Activated gamma-delta T cell (primary cell): ENCODE data around the gene CIPC.

ENCODE experiments used
- DNase-seq: peaks from one replicate; lab custom pipeline; 2025; lab: John Stamatoyannopoulos, UW

CIPC gene

DNA sequence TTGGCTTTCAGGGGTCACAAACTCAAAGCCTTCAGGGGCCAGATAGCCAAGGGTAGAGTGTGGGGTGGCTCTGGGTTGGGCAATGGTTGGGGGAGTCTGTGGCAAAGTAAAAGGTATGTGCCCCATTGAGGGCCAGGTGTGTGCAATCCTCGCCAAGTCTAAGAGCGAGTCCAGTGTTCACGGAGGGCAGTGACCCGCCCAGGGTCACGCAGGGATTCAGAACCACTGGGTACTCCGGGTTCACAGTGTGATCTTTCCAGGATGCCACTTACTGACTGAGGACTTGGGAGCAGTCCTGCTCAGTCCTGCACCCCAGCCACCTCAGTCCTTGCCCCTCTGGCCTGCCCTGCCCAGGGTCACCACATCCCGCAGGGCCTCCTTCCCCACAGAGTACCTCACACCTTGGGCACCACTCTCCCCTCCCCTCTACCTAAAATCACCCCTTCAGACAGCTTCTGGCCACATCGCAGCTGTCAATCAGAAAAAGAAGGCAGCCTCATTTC, 27.8 kb downstream of the CIPC start:
- DNase-seq, result no peak

DNA sequence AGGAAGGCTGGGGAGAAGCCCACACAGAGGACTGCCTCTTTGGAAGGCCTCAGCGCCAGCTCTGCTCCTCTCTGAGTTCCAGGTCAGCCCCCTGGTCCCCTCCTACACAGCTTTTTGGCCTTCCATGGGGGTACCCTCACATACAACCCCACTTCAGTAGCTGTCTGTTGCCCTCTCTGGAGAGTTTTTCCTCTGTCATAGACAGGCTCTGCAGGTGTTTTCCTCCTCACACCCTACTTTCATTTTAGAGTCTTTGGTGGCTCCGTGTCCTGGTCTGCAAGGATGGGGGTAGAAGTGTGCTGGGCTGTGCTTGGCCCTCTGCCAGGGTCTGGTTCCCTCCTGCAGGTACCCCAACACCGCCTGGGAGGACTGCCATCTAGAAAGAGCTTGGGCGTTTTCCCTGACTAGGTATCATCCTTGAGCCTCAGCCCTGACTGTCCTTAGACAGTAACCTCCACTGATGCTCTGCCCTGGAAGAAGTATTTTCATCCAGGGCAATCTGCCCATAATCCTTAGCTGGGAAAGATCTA, 28.5 kb downstream of the CIPC start:
- no peak for DNase-seq

- no peak for DNase-seq
These were observed 30.4 kb downstream of the CIPC start for GRCh38 chr14:77128414-77128891.

GRCh38 chr14:77130386-77130785, 32.3 kb downstream of the CIPC start:
- DNase-seq, result no peak

- no peak for DNase-seq
These were observed 33.1 kb downstream of the CIPC start for GRCh38 chr14:77131206-77131605.

- DNase-seq, result no peak
These were observed 33.9 kb downstream of the CIPC start for GRCh38 chr14:77131871-77132486.

DNA sequence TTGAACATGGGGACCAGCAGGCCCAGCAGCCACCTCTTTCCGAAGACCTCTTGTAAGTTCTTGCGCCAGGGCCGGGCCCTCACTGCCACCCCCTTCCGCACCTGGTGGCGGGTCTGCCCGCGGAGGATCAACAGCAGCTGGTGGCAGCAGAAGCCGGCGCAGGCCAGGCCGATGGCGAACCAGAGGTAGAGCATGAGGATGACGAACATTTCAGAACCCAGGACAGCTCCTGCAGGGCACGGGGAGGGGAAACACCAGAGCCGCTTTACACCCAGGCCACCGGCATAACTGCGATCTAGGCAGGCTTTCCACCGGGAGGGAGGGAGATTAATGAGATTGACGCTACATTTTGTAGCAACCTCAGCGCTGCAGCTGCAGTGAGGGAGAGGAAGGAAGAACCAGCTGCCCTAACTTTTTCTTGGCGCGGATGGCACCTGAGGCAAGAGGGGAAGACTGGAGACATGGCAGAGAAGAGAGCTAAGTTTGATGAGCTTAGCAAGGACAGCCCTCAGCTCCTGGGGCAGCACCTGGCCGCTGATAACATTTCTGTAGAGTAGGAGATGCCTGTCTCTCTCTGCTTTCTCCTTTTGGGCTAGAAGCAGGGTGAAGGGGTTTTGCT, 35.8 kb downstream of the CIPC start:
- DNase-seq, result no peak

GRCh38 chr14:77139022-77139421, 41.0 kb downstream of the CIPC start:
- no peak for DNase-seq

GRCh38 chr14:77139540-77140358, 41.7 kb downstream of the CIPC start:
- DNase-seq, result no peak

DNA sequence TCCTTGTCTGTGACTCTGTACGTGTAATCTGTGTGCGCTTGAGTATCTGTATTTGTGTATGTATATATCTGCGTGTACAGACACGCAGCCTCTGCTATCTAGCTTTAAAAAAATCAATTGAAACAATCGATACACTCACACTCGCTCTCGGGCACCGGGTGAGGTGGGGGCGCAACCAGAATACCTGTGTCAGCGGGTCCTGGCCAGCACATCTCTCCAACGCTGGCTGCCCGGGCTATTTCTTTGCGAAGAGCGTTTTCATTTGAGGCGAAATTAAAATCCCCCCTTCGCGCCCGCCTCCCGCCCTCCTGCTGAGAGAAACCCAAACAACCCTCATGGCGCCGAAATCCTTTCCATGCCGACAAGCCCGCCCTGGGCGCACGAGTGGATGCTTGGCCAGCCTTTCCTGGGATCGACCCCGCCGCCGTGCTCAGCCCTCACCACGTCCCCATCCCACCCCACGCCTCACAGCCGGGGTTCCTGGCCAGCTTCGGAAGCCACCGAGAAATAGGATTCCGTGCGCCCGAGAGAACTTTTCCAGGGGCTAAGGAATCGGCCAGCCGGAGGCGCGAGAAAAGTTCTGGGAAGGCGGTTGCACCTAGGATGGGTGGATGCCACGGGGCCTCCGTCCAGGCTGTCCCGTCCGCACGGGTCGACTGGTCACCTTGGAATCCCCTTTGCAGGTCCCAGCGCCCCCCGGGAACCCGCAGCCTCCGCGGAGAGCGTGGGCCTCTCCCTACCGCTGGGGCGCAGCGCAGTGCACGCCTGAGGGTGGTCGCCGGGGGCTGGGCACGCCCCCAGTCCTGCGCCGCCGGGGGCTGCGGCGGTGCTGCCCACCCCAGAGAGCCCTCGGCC, 42.5 kb downstream of the CIPC start:
- DNase-seq, result no peak

GRCh38 chr14:77141214-77142004, 43.4 kb downstream of the CIPC start, which contains the start of gene ZDHHC22:
Gene ZDHHC22 (minus strand): TSS chr14:77141791. CDS start chr14:77139738, 2,053 bp downstream.
- DNase-seq, result no peak

- DNase-seq, result no peak
These were observed 44.1 kb downstream of the CIPC start for GRCh38 chr14:77142005-77142800.

- no peak for DNase-seq
These were observed 45.0 kb downstream of the CIPC start for GRCh38 chr14:77143071-77143470.

- DNase-seq, result no peak
These were observed 46.5 kb downstream of the CIPC start for GRCh38 chr14:77144412-77145115.

DNA sequence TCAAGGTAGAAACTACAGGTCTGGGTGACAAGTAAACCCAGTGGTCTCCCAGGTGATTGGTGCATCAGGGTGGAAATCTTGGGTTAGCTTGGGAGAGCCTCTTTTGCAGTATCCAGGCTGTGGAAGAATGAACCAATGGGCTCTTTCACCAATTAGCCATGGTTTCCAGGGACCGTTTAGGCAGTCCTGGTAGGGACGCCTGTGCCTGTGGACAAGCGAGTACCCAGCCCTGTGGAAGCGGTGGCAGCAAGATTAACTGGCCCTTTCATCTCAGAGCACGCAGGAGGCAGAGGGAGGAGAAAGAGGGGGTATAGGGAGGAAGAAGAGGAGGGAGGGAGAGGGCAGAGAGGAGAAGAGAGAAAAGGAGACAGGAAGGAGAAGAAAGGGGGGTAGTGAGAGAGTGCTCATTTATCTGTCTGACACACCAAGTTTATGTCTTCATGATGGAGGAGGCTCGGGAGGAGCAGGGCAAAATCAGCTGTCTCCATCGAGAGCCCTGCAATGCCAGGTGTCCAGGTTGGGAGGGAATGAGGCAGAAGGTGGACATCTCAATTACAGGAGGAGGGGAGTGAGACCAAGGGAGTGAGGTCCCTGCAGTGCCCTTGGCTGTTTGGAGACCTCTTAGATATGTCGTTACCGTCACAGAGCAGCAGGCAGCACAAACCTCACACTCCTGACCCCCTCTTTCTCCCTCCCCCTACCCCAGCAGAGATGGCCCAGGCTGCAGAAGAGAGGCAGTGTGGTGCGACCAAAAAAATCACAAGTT, 48.1 kb downstream of the CIPC start:
- no peak for DNase-seq

GRCh38 chr14:77148510-77149231, 50.6 kb downstream of the CIPC start:
- no peak for DNase-seq

- DNase-seq, result no peak
These were observed 53.2 kb downstream of the CIPC start for GRCh38 chr14:77151245-77151644.
